GM06990 (cell line): ENCODE data around the gene IGFBP5.

Experiments used
- DNase-seq: peaks from one replicate; pipeline ENCODE4 v3.0.0-alpha.2; 2011; ENCODE audit not compliant: insufficient read length; ENCODE audit errors: extremely low read depth
- H3K27me3 ChIP-seq: replicated peaks from 2 replicates; pipeline ENCODE4 v1.6.0; 2011; ENCODE audit warnings: low read length; ENCODE audit not compliant: control insufficient read depth, insufficient read depth
- H3K36me3 ChIP-seq: 2 replicates; pipeline ENCODE4 v1.5.1; 2011; ENCODE audit warnings: low read length; ENCODE audit not compliant: control insufficient read depth, insufficient read depth
- H3K4me3 ChIP-seq: replicated peaks from 2 replicates; pipeline ENCODE4 v1.5.1; 2011; ENCODE audit warnings: low read depth, mild to moderate bottlenecking, control low read depth, low read length
- CTCF ChIP-seq: IDR thresholded peaks from 2 replicates; pipeline ENCODE4 v1.5.1; 2011; ENCODE audit warnings: low read length, control low read depth, mild to moderate bottlenecking, inconsistent platforms; ENCODE audit not compliant: insufficient read depth, poor library complexity, severe bottlenecking

The IGFBP5 gene

GRCh38 chr2:216649574-216649973 lies 45.8 kb downstream of the IGFBP5 start:
- Histone ChIP-seq H3K36me3 (no peaks in the 10 kb centered on the region), H3K27me3 (no peaks in the 10 kb centered on the region; the same call in 1 of the 2 replicates), H3K4me3 (no peak overlapping the region)
- no peak for DNase-seq
- TF ChIP-seq CTCF: no peak

- TF ChIP-seq CTCF: no peak
- no peaks in the 10 kb centered on the region for H3K27me3 ChIP-seq
- H3K36me3 ChIP-seq: no peaks in the 10 kb centered on the region
- no peak for DNase-seq
- H3K4me3 ChIP-seq: no peak overlapping the region
These were observed 47.2 kb downstream of the IGFBP5 start for GRCh38 chr2:216648105-216648504.

GRCh38 chr2:216646116-216646515 lies 49.2 kb downstream of the IGFBP5 start:
- no peak for TF ChIP-seq CTCF
- no peak for DNase-seq
- no peaks in the 10 kb centered on the region for H3K27me3 ChIP-seq
- no peak overlapping the region for H3K4me3 ChIP-seq
- no peaks in the 10 kb centered on the region for H3K36me3 ChIP-seq

- Histone ChIP-seq H3K36me3 (no peaks in the 10 kb centered on the region), H3K4me3 (no peak overlapping the region), H3K27me3 (no peaks in the 10 kb centered on the region)
- no peak for DNase-seq
- TF ChIP-seq CTCF: no peak
These were observed 49.8 kb downstream of the IGFBP5 start for GRCh38 chr2:216645636-216645950.

GRCh38 chr2:216644842-216645635 lies 50.3 kb downstream of the IGFBP5 start:
- no peak for TF ChIP-seq CTCF
- DNase-seq: no peak
- no peak overlapping the region for H3K4me3 ChIP-seq

More at GRCh38 chr2:216644842-216645635, 50.3 kb downstream of the IGFBP5 start:
- Histone ChIP-seq H3K36me3 (no peaks in the 10 kb centered on the region), H3K27me3 (no peaks in the 10 kb centered on the region)
